Type B pancreatic cell (in vitro differentiated cells): ENCODE measurements around the gene DOC2B. TPM values are rescaled to one million over a fixed set of nuclear protein-coding genes. Genes with fewer than 3 reads are reported as not detected.

Source experiments
- DNase-seq: peaks from one replicate; pipeline ENCODE4 v3.0.0; 2021; ENCODE audit warnings: mixed read lengths; ENCODE audit not compliant: unreplicated experiment; ENCODE audit errors: extremely low spot score
- H3K27ac Mint-ChIP-seq: 2 replicates; pipeline ENCODE4 v1.8.0; 2021; ENCODE audit warnings: mild to moderate bottlenecking, mixed read lengths
- H3K27me3 Mint-ChIP-seq: 2 replicates; pipeline ENCODE4 v1.8.0; 2021; ENCODE audit warnings: mixed read lengths
- H3K36me3 Mint-ChIP-seq: 2 replicates; pipeline ENCODE4 v1.8.0; 2021; ENCODE audit warnings: mixed read lengths
- H3K4me1 Mint-ChIP-seq: one replicate; pipeline ENCODE4 v1.8.0; 2021; ENCODE audit warnings: mixed read lengths; ENCODE audit not compliant: unreplicated experiment
- H3K4me3 Mint-ChIP-seq: 2 replicates; pipeline ENCODE4 v1.8.0; 2021; ENCODE audit warnings: mild to moderate bottlenecking, mixed read lengths
- H3K9me3 Mint-ChIP-seq: 2 replicates; pipeline ENCODE4 v1.8.0; 2021; ENCODE audit warnings: mixed read lengths
- CTCF ChIP-seq: fragments of 200-600 bp; sonication (generic); conservative IDR thresholded peaks from 2 replicates; pipeline ENCODE4 v1.5.0; 2021; ENCODE audit warnings: antibody characterized with exemption, mild to moderate bottlenecking
- long read RNA-seq: library from polyadenylated mRNA; unstranded; transcript quantifications from one replicate; pipeline ENCODE4 v2.0.0, GENCODE V29; 2020
- total RNA-seq: library from RNA; stranded (reverse); gene quantifications from 2 replicates; pipeline ENCODE4 v1.2.1, GENCODE V29; 2021; ENCODE audit warnings: low replicate concordance

The DOC2B gene
- 3.1 and 6.3 TPM in 2 replicates for total RNA-seq
- long read RNA-seq, partial matches to known transcripts: 0 of 1 reads
- long read RNA-seq, other reads (novel, unspliced or antisense): 1 of 1 reads

- no peak for DNase-seq
- Mint-ChIP-seq H3K27me3 (peaks cover 73% of the 10 kb centered on the region), H3K36me3 (no peaks in the 10 kb centered on the region), H3K4me3 (peak within 1 kb of the TSS; percentile 81), H3K27ac (peak within 1 kb of the TSS; percentile 26), H3K4me1 (peaks cover 17% of the 10 kb centered on the region), H3K9me3 (no peaks in the 10 kb centered on the region)
- no peak for TF ChIP-seq CTCF
These were observed at the start of gene DOC2B for GRCh38 chr17:181245-182049. Gene DOC2B (minus strand): TSS chr17:181650. CDS start chr17:181479, 171 bp downstream.

DNA sequence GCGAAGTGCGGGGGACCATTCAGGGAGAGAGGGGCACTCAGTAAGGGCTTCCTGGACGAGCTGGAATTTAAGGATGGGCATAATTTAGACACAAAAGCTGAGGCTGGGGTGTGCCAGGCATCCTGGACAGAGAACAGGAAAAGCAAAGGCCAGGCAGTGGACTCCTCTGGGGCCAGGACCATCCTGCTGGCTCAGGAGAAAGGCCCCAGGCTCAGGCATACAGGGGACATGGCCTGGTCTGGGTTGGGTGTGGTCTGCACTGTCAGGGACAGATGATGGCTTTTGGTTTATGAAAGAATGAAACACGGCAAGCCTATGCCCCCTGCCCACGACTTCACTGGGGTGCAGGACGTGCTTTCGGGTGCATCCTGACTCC, 48.9 kb upstream of the DOC2B start:
- DNase-seq: no peak
- H3K4me1 Mint-ChIP-seq: peaks cover 29% of the 10 kb centered on the region
- no peaks in the 10 kb centered on the region for H3K27me3 Mint-ChIP-seq
- peak overlapping the region; percentile 17 for H3K27ac Mint-ChIP-seq
- H3K36me3 Mint-ChIP-seq: no peaks in the 10 kb centered on the region
- TF ChIP-seq CTCF: no peak
- H3K9me3 Mint-ChIP-seq: no peaks in the 10 kb centered on the region
- H3K4me3 Mint-ChIP-seq: no peak overlapping the region

- Mint-ChIP-seq H3K36me3 (no peaks in the 10 kb centered on the region), H3K4me3 (no peak overlapping the region), H3K27me3 (no peaks in the 10 kb centered on the region), H3K9me3 (no peaks in the 10 kb centered on the region), H3K4me1 (peaks cover 28% of the 10 kb centered on the region), H3K27ac (peak overlapping the region; percentile 17)
- DNase-seq: no peak
- no peak for TF ChIP-seq CTCF
These were observed 48.4 kb upstream of the DOC2B start for GRCh38 chr17:229709-230394.

GRCh38 chr17:228951-229708, 47.7 kb upstream of the DOC2B start:
- peak overlapping the region; percentile 41 for H3K27ac Mint-ChIP-seq
- no peaks in the 10 kb centered on the region for H3K9me3 Mint-ChIP-seq
- H3K36me3 Mint-ChIP-seq: no peaks in the 10 kb centered on the region
- H3K4me1 Mint-ChIP-seq: peaks cover 21% of the 10 kb centered on the region
- no peak overlapping the region for H3K4me3 Mint-ChIP-seq
- no peak for DNase-seq
- TF ChIP-seq CTCF: no peak
- no peaks in the 10 kb centered on the region for H3K27me3 Mint-ChIP-seq

- no peak overlapping the region for H3K27ac Mint-ChIP-seq
- H3K4me3 Mint-ChIP-seq: no peak overlapping the region
- H3K27me3 Mint-ChIP-seq: no peaks in the 10 kb centered on the region
- peaks cover 20% of the 10 kb centered on the region for H3K4me1 Mint-ChIP-seq
- TF ChIP-seq CTCF: no peak
- no peak for DNase-seq
- no peaks in the 10 kb centered on the region for H3K9me3 Mint-ChIP-seq
- no peaks in the 10 kb centered on the region for H3K36me3 Mint-ChIP-seq
These were observed 46.6 kb upstream of the DOC2B start for GRCh38 chr17:227946-228615.
